Transverse colon (tissue), 4 donors: ENCODE results near the gene IL18R1.

Experiments used
- CTCF ChIP-seq, 5 experiments: fragments of 200-600 bp in 3 of 5; fragments of 450-650 bp in 2 of 5; sonication (generic) in 3 of 5; IDR thresholded peaks; 1 replicate in 2 of 5; 2 replicates in 3 of 5; pipeline ENCODE4 v1.5.1; 2016 to 2017; ENCODE audit warnings: antibody characterized with exemption in 5 of 5, inconsistent platforms in 3 of 5, mild to moderate bottlenecking in 2 of 5, moderate library complexity in 1 of 5
- EP300 ChIP-seq: sonication (generic); formaldehyde crosslinking; IDR thresholded peaks from one replicate; pipeline ENCODE4 v1.6.1; 2017; ENCODE audit warnings: antibody characterized with exemption, low read depth
- POLR2AphosphoS5 ChIP-seq, 3 donors: sonication (generic); formaldehyde crosslinking; IDR thresholded peaks; one replicate each; pipeline ENCODE4 v1.6.1; 2016; ENCODE audit warnings: antibody characterized with exemption in 3 of 3

GRCh38 chr2:102386004-102386403 is 30.4 kb downstream of the IL18R1 start:
- TF ChIP-seq POLR2AphosphoS5 (IDR thresholded peaks at IDR 0.05) (no peak), EP300 (no peak), CTCF (IDR thresholded peaks at IDR 0.05) (no peak)
